SU-DHL-6 (cell line): ENCODE data around the gene ACTN1.

Source experiments
- CTCF ChIP-seq: fragments of 200-600 bp; sonication (generic); IDR thresholded peaks from one replicate; pipeline ENCODE4 v1.5.1; 2017; ENCODE audit warnings: antibody characterized with exemption, mild to moderate bottlenecking, low read length, moderate library complexity; ENCODE audit not compliant: insufficient read depth, poor library complexity, severe bottlenecking
- EZH2phosphoT487 ChIP-seq: fragments of 200-600 bp; sonication (generic), shearing (Covaris generic); conservative IDR thresholded peaks from 2 replicates; pipeline ENCODE4 v1.6.1; 2018; ENCODE audit warnings: mild to moderate bottlenecking, antibody characterized with exemption, low read length, moderate library complexity, mixed read lengths

- TF ChIP-seq CTCF (no peak), EZH2phosphoT487 (no peak)
These were observed 31.3 kb downstream of the ACTN1 start for GRCh38 chr14:68947802-68948201.
